Measurements from ENCODE around the gene PTCH2.
A peak's percentile ranks its signal among the peaks of the same experiment; 100 is the strongest.
"Not testable (repeated sequence)": the region's sequence is repeated elsewhere in the genome, so short reads cannot be mapped to it uniquely, and the experiment has no call there.

PTCH2 gene

GRCh38 chr1:44802306-44803061, 40.6 kb downstream of the PTCH2 start:
- no peak for DNase-seq (ENCODE audit: low spot score)

DNA sequence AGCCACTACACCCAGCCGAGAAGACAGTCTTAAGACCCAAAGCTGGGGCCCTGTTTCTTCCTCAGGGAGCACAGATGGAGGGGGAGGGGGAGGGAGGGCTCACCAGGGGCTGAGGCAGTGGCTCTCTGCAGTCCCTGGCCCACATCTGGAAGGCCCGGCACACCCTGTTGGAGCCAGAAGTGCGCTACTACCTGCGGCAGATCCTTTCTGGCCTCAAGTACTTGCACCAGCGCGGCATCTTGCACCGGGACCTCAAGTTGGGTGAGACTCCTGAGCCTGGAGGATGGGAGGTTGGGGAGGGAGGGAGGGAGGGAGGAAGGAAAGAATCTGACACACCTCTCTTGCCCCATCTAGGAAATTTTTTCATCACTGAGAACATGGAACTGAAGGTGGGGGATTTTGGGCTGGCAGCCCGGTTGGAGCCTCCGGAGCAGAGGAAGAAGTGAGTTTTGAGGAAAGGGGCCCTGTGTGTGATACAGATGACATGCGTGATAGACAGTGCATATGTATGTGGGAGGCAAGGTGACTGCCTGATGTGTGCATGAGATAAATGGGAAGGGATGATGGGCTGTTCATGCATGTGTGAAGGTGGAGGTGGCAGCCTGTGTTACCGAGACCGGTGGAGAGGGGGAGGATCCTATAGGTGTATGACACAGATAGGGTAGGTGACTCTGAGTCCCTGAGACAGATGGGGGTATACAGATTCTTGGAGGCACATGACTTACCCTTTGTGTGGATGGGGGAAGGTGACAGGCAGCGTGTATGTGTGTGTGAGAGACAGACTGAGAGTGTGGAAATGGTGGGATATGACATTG, 41.4 kb downstream of the PTCH2 start:
- DNase-seq (ENCODE audit: low spot score): no peak

DNA sequence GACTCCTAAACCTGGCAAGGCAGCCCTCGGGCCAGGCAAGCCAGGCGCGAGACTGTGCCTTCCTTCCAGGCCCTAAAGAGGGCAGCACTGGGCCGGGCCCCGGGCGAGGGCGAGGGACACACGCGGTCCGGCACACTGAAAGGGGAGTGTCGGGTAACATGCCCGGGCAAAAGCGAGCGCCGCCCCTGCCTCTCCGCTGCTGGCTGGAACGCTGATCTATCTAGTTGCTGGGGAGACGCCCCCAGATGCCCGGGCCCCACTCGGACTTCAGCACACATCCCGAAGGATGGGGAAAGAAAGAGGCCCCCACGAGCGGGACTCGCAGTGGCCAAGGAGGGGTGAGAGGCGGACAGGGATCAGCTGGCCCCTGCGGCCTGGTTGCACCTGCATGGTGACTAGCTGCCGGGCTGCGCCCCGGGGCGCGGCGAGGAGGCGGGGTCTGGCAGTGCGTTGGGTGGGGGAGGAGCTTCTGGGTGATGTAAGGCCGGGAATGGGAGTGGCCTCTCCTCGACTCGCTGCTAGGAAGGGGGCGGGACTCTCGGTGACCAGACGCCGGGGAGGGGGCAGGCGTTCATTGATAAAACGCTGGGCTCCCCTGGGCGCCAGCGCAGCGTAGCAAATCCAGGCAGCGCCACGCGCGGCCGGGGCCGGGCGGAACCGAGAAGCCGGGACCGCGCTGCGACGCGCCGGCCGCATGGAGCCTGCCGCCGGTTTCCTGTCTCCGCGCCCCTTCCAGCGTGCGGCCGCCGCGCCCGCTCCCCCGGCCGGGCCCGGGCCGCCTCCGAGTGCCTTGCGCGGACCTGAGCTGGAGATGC, 43.1 kb downstream of the PTCH2 start, which contains the start of gene PLK3:
TSS of gene PLK3 (plus strand) at position 608 of the 815 bp plus-strand sequence. CDS start at position 695, 87 bp downstream.
- DNase-seq (ENCODE audit: low spot score): peak; percentile 96

DNA sequence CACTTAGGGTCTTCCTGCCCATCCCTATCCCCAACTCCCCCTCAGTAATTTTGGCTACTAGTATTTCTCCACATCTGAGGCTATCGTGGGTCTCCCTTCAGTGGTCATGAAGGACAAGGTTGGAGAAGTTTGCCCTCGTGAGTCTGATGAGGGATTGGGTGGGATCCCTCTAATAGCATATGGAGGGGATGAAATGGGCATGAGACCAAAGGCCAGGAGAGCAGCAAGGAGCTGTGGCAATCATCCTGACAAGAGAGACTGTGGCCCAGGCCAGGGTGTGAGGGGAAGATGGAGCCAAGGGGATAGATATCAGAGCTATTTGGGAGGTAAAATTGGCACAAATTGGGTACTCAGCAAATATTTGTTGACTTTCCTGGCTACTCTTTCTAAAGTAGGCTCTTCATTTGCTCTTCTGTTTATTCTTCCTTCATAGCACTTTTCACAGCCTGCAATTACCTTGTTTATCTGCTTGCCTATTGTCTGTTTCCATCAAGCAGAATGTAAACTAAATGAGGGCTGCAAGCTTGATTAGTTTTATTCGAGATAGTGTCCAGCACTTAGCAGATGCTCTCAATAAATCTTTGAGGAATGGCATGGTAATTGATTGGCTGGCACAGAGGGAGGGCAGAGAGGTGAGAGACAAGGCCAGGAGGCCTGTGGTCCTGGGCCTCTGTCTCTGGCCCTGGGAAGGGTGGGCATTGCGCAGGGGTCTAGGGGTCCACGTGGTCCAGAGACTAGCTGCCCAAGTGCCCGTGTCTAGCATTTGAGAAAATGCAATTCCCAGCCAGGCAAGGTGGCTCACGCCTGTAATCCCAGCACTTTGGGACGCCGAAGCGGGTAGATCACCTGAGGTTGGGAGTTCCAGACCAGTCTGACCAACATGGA, 44.3 kb downstream of the PTCH2 start:
- DNase-seq (ENCODE audit: low spot score): no peak

DNA sequence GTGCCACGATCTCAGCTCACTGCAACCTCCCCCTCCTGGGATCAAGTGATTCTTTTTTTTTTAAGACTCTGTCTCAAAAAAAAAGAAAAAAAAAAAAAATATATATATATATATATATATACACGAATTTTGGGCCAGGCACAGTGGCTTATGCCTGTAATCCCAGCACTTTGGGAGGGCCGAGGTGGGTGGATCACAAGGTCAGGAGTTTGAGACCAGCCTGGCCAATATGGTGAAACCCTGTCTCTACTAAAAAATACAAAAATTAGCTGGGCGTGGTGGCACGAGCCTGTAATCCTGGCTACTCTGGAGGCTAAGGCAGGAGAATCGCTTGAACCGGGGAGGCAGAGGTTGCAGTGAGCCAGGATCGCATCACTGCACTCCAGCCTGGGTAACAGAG, 45.2 kb downstream of the PTCH2 start:
- DNase-seq (ENCODE audit: low spot score): not testable (repeated sequence)

GRCh38 chr1:44792736-44793502, 50.1 kb downstream of the PTCH2 start:
- DNase-seq (ENCODE audit: low spot score): no peak

GRCh38 chr1:44790968-44791801, 51.9 kb downstream of the PTCH2 start:
- no peak for DNase-seq (ENCODE audit: low spot score)

GRCh38 chr1:44788120-44788860, 54.8 kb downstream of the PTCH2 start, which contains the start of gene BEST4:
Gene BEST4 (minus strand): TSS chr1:44788170. CDS start chr1:44787705, 465 bp downstream.
- no peak for DNase-seq (ENCODE audit: low spot score)

- DNase-seq (ENCODE audit: low spot score): no peak
Measured at GRCh38 chr1:44787506-44787905, 55.5 kb downstream of the PTCH2 start.

DNA sequence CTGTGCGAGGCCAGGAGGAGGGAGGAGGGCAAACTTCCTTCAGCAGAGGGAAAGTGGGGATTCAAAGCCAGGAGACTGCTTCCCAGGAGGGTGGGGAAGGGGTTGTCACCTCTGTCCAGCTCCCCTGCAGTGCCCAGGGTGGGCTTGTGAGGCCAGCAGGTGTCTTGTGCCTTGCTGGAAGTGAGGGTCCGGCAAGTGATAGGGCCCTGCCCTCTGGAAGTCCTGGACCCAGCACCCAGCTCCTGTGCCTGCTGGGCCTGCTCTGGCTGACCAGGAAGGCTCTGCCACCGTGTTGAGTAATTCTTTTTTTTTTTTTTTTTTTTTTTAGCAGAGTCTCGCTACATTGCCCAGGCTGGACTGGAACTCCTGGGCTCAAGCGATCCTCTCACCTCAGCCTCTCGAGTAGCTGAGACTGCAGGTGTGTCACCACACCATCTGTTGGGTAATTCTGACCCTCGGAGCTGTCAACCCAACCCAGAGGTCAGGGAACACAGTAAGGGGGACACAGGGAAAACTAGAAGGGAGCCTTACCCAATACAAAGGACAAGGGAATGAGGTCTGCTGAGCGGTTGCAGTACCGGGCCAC, 56.1 kb downstream of the PTCH2 start:
- no peak for DNase-seq (ENCODE audit: low spot score)

GRCh38 chr1:44786138-44786840, 56.8 kb downstream of the PTCH2 start:
- peak; percentile 68 for DNase-seq (ENCODE audit: low spot score)

GRCh38 chr1:44785501-44786137, 57.4 kb downstream of the PTCH2 start:
- no peak for DNase-seq (ENCODE audit: low spot score)

DNA sequence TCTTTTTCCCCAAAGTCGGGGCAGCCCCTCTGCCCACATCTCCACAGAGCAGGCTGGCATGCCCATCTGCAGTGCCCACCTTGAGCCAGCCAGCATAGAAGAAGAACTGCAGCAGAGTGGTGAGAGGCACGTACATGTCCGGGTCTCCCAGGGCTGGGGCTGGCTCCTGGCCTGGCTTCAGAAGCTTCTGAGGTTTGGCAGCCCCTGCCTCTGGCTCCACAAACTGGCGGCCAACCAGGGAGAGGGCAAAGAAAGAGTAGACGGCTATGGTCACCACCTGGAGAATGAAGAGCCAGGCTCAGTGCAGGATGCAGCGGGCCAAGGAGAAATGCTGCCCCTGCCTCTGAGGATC, 58.0 kb downstream of the PTCH2 start:
- no peak for DNase-seq (ENCODE audit: low spot score)

DNA sequence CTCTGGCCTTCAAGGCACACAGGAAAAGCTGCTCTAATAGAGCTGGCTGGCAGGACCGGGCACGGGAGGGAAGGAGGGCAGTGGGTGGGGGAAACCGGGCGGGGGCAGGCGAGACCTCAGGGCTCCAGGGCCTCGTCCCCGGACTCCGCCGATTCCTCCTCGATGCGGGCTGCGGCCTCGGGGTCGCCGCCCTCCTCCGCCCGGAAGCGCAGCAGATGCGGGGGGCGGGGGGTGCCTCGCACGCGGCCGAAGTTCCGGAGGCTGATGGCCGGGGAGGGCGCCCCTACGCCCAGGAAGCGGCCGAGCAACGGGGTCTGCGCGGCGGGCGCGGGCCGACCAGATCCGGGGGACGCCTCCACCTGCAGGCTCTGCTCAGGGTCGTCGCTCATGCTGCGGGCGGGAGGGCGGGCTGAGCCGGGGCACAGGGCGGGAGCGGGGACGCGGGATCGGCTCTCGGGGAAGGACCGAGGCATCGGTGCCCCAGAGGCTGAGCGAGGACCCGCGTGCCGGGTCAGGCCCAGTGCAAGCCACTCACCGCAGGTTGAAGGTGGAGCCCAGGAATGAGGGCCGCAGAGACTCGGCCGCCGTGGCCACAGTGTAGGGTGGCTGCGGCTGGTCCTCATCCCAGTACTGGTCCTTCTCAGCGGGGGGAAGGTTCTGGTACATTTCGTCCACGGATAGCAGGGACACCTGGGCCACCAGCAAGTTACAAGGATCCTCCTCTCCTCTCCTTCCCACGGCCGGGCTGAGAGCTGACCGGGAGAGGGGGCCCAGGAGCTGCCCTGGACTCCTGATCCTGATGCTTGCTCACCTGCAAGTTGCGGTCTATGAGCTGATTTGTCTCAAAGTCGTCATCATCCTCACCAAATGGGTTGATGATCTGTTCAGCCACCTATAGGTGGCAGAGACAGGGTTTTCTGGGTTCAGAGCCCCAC, 58.7 kb downstream of the PTCH2 start:
- DNase-seq (ENCODE audit: low spot score): no peak

- no peak for DNase-seq (ENCODE audit: low spot score)
Measured at GRCh38 chr1:44783697-44784093, 59.4 kb downstream of the PTCH2 start.

GRCh38 chr1:44780583-44781121, 62.4 kb downstream of the PTCH2 start:
- DNase-seq (ENCODE audit: low spot score): no peak
